Measurements from ENCODE around the gene CDH26. TPM values are rescaled to one million over a fixed set of nuclear protein-coding genes. Genes with fewer than 3 reads are reported as not detected.

The CDH26 gene
- total and polyA plus RNA-seq, 9 of the 15 experiments (the other 6 are each of a cell fraction or from before 2014, with no cell fraction given) = 0.07 to 0.13 (median 0.10) TPM; not detected in 4

- Histone ChIP-seq H2AFZ (ENCODE audit: low read depth, low read length) (no peak overlapping the region), H3K4me3 (no peak overlapping the region), H3K36me3 (ENCODE audit: control insufficient read depth, insufficient read depth, low read length) (no peaks in the 10 kb centered on the region), H3K27ac (ENCODE audit: extremely low read depth, low read depth, low read length) (no peak overlapping the region), H3K9me3 (replicated peaks; ENCODE audit: control insufficient read depth, insufficient read depth, low read depth, low read length) (no peaks in the 10 kb centered on the region), H3K79me2 (ENCODE audit: control insufficient read depth, insufficient read depth, low read length) (no peaks in the 10 kb centered on the region), H3K27me3 (ENCODE audit: control insufficient read depth in 2 of 2, insufficient read depth in 2 of 2, low read length in 2 of 2) (peaks cover 0 to 11% of the 10 kb centered on the region in 2 experiments; a peak in 1 of 5 replicates), H3K4me2 (ENCODE audit: insufficient read depth, low read length) (no peak overlapping the region), H3K9ac (ENCODE audit: insufficient read depth in 1 of 2, low read depth in 2 of 2, low read length in 2 of 2) (no peak overlapping the region), H3K9me1 (ENCODE audit: control insufficient read depth, insufficient read depth, low read length) (no peaks in the 10 kb centered on the region), H3K4me1 (replicated peaks in 1 of 2; ENCODE audit: control insufficient read depth in 2 of 2, insufficient read depth in 2 of 2, low read length in 2 of 2) (no peaks in the 10 kb centered on the region; a peak in 1 of 5 replicates), H4K20me1 (replicated peaks; ENCODE audit: control insufficient read depth, insufficient read depth, low read length) (no peaks in the 10 kb centered on the region)
- FAIRE-seq = no peak
- no TSS peak for BruUV-seq (replicated peaks)
- in situ Hi-C loops (cut with MboI) (no loop called here), intact Hi-C loops (cut with micrococcal nuclease) (no loop called here)
- no peak for DNase-seq (ENCODE audit: extremely low read depth in 1 of 4, low spot score in 3 of 4)
- ATAC-seq = no peak
- WGBS (ENCODE audit: insufficient coverage, low coverage, missing lambda C conversion rate) = 0% methylated on average over 4 of the region's 4 CpGs
- TF ChIP-seq E4F1 (CRISPR knock-in tag; IDR thresholded peaks at IDR 0.05; ENCODE audit: borderline replicate concordance) (no peak), SPI1 (IDR thresholded peaks at IDR 0.05; ENCODE audit: borderline replicate concordance, low read depth, low read length) (peak; percentile 73; the same call in 1 of the 2 replicates)
- CTCF ChIA-PET (ENCODE audit: low intra/inter-chr PET ratio) = no interaction called here
- POLR2A ChIA-PET = no interaction called here
Measured at GRCh38 chr20:60046011-60046413, 87.8 kb downstream of the CDH26 start.

- Histone ChIP-seq H3K9ac (ENCODE audit: insufficient read depth in 1 of 2, low read depth in 2 of 2, low read length in 2 of 2) (no peak overlapping the region), H3K79me2 (ENCODE audit: control insufficient read depth, insufficient read depth, low read length) (no peaks in the 10 kb centered on the region), H3K27ac (ENCODE audit: extremely low read depth, low read depth, low read length) (no peak overlapping the region), H3K4me2 (ENCODE audit: insufficient read depth, low read length) (no peak overlapping the region), H3K27me3 (ENCODE audit: control insufficient read depth in 2 of 2, insufficient read depth in 2 of 2, low read length in 2 of 2) (peaks cover 0 to 11% of the 10 kb centered on the region in 2 experiments; a peak in 1 of 5 replicates), H3K9me3 (replicated peaks; ENCODE audit: control insufficient read depth, insufficient read depth, low read depth, low read length) (no peaks in the 10 kb centered on the region), H3K9me1 (ENCODE audit: control insufficient read depth, insufficient read depth, low read length) (no peaks in the 10 kb centered on the region), H3K36me3 (ENCODE audit: control insufficient read depth, insufficient read depth, low read length) (no peaks in the 10 kb centered on the region), H4K20me1 (replicated peaks; ENCODE audit: control insufficient read depth, insufficient read depth, low read length) (no peaks in the 10 kb centered on the region), H3K4me3 (no peak overlapping the region), H2AFZ (ENCODE audit: low read depth, low read length) (no peak overlapping the region), H3K4me1 (replicated peaks in 1 of 2; ENCODE audit: control insufficient read depth in 2 of 2, insufficient read depth in 2 of 2, low read length in 2 of 2) (no peaks in the 10 kb centered on the region; a peak in 1 of 5 replicates)
- intact Hi-C loops (cut with micrococcal nuclease) (no loop called here), in situ Hi-C loops (cut with MboI) (no loop called here)
- ChIA-PET CTCF (ENCODE audit: low intra/inter-chr PET ratio) (no interaction called here), POLR2A (no interaction called here)
- BruUV-seq (replicated peaks) = no TSS peak
- no peak for ATAC-seq
- DNase-seq (ENCODE audit: extremely low read depth in 1 of 4, low spot score in 3 of 4) = no peak
- FAIRE-seq = no peak
- 0% methylated on average over 2 of the region's 2 CpGs for WGBS (ENCODE audit: insufficient coverage, low coverage, missing lambda C conversion rate)
- TF ChIP-seq ZBTB40 (IDR thresholded peaks at IDR 0.05) = no peak
- no peak for TF ChIP-seq ZBTB40 (CRISPR knock-in tag; IDR thresholded peaks at IDR 0.05)
Measured at GRCh38 chr20:60046436-60046835, 88.2 kb downstream of the CDH26 start.
